Measurements from ENCODE around the gene SIGLEC12.

SIGLEC12 gene

GRCh38 chr19:51542699-51543098, 41.1 kb upstream of the SIGLEC12 start:
- no peaks in the 10 kb centered on the region for H3K4me1 ChIP-seq (ENCODE audit: control insufficient read depth, insufficient read depth, low read length)
- no peaks in the 10 kb centered on the region for H3K36me3 ChIP-seq (ENCODE audit: control insufficient read depth in 2 of 2, insufficient read depth in 2 of 2, low read length in 2 of 2)
- H3K27ac ChIP-seq (ENCODE audit: low read length) = no peak overlapping the region
- no peaks in the 10 kb centered on the region for H3K9me3 ChIP-seq (ENCODE audit: control insufficient read depth in 2 of 2, low read length in 2 of 2)
- no peak overlapping the region for H3K9ac ChIP-seq (ENCODE audit: low read length in 2 of 2)
- peaks cover 8 to 20% of the 10 kb centered on the region in 2 donors for H3K27me3 ChIP-seq (ENCODE audit: control insufficient read depth in 1 of 2, insufficient read depth in 2 of 2, low read length in 2 of 2)
- no peak overlapping the region for H3K4me3 ChIP-seq (ENCODE audit: low read length in 2 of 2)

- no peaks in the 10 kb centered on the region for H3K36me3 ChIP-seq (ENCODE audit: control insufficient read depth in 2 of 2, insufficient read depth in 2 of 2, low read length in 2 of 2)
- no peaks in the 10 kb centered on the region for H3K9me3 ChIP-seq (ENCODE audit: control insufficient read depth in 2 of 2, low read length in 2 of 2)
- H3K4me1 ChIP-seq (ENCODE audit: control insufficient read depth, insufficient read depth, low read length) = no peaks in the 10 kb centered on the region
- no peak overlapping the region for H3K4me3 ChIP-seq (ENCODE audit: low read length in 2 of 2)
- H3K9ac ChIP-seq (ENCODE audit: low read length in 2 of 2) = no peak overlapping the region
- no peak overlapping the region for H3K27ac ChIP-seq (ENCODE audit: low read length)
- H3K27me3 ChIP-seq (ENCODE audit: control insufficient read depth in 1 of 2, insufficient read depth in 2 of 2, low read length in 2 of 2) = peaks cover 9 to 25% of the 10 kb centered on the region in 2 donors
Measured at GRCh38 chr19:51541458-51542357, 40.1 kb upstream of the SIGLEC12 start.

GRCh38 chr19:51539821-51540366, 38.3 kb upstream of the SIGLEC12 start:
- H3K9me3 ChIP-seq (ENCODE audit: control insufficient read depth in 2 of 2, low read length in 2 of 2) = no peaks in the 10 kb centered on the region
- H3K4me1 ChIP-seq (ENCODE audit: control insufficient read depth, insufficient read depth, low read length) = no peaks in the 10 kb centered on the region
- no peak overlapping the region for H3K9ac ChIP-seq (ENCODE audit: low read length in 2 of 2)
- H3K4me3 ChIP-seq (ENCODE audit: low read length in 2 of 2) = no peak overlapping the region
- H3K27me3 ChIP-seq (ENCODE audit: control insufficient read depth in 1 of 2, insufficient read depth in 2 of 2, low read length in 2 of 2) = peaks cover 9 to 23% of the 10 kb centered on the region in 2 donors
- H3K27ac ChIP-seq (ENCODE audit: low read length) = no peak overlapping the region
- no peaks in the 10 kb centered on the region for H3K36me3 ChIP-seq (ENCODE audit: control insufficient read depth in 2 of 2, insufficient read depth in 2 of 2, low read length in 2 of 2)

GRCh38 chr19:51535535-51535934, 33.9 kb upstream of the SIGLEC12 start:
- Histone ChIP-seq H3K9ac (ENCODE audit: low read length in 2 of 2) (no peak overlapping the region), H3K4me3 (ENCODE audit: low read length in 2 of 2) (no peak overlapping the region), H3K9me3 (ENCODE audit: control insufficient read depth in 2 of 2, low read length in 2 of 2) (no peaks in the 10 kb centered on the region), H3K4me1 (ENCODE audit: control insufficient read depth, insufficient read depth, low read length) (no peaks in the 10 kb centered on the region), H3K27ac (ENCODE audit: low read length) (no peak overlapping the region), H3K27me3 (ENCODE audit: control insufficient read depth in 1 of 2, insufficient read depth in 2 of 2, low read length in 2 of 2) (peaks cover 12 to 13% of the 10 kb centered on the region in 2 donors), H3K36me3 (ENCODE audit: control insufficient read depth in 2 of 2, insufficient read depth in 2 of 2, low read length in 2 of 2) (no peaks in the 10 kb centered on the region)

- Histone ChIP-seq H3K36me3 (ENCODE audit: control insufficient read depth in 2 of 2, insufficient read depth in 2 of 2, low read length in 2 of 2) (no peaks in the 10 kb centered on the region), H3K4me3 (ENCODE audit: low read length in 2 of 2) (no peak within 1 kb of the TSS), H3K27me3 (ENCODE audit: control insufficient read depth in 1 of 2, insufficient read depth in 2 of 2, low read length in 2 of 2) (peaks cover 3 to 4% of the 10 kb centered on the region in 2 donors), H3K27ac (ENCODE audit: low read length) (no peak within 1 kb of the TSS), H3K9ac (ENCODE audit: low read length in 2 of 2) (no peak within 1 kb of the TSS), H3K4me1 (ENCODE audit: control insufficient read depth, insufficient read depth, low read length) (no peaks in the 10 kb centered on the region), H3K9me3 (ENCODE audit: control insufficient read depth in 2 of 2, low read length in 2 of 2) (no peaks in the 10 kb centered on the region)
Measured at GRCh38 chr19:51531349-51532315, 30.0 kb upstream of the SIGLEC12 start, which contains the start of gene SIGLEC6. SIGLEC6 (minus strand) TSS chr19:51531670; CDS start chr19:51531648, 22 bp downstream.

- H3K27me3 ChIP-seq (ENCODE audit: control insufficient read depth in 1 of 2, insufficient read depth in 2 of 2, low read length in 2 of 2) = peaks cover 3 to 4% of the 10 kb centered on the region in 2 donors
- H3K27ac ChIP-seq (ENCODE audit: low read length) = no peak overlapping the region
- no peaks in the 10 kb centered on the region for H3K9me3 ChIP-seq (ENCODE audit: control insufficient read depth in 2 of 2, low read length in 2 of 2)
Measured at GRCh38 chr19:51530616-51531015, 29.0 kb upstream of the SIGLEC12 start.

GRCh38 chr19:51529301-51529700, 27.7 kb upstream of the SIGLEC12 start:
- Histone ChIP-seq H3K4me1 (ENCODE audit: control insufficient read depth, insufficient read depth, low read length) (no peaks in the 10 kb centered on the region), H3K9me3 (ENCODE audit: control insufficient read depth in 2 of 2, low read length in 2 of 2) (no peaks in the 10 kb centered on the region), H3K36me3 (ENCODE audit: control insufficient read depth in 2 of 2, insufficient read depth in 2 of 2, low read length in 2 of 2) (no peaks in the 10 kb centered on the region), H3K4me3 (ENCODE audit: low read length in 2 of 2) (no peak overlapping the region), H3K27ac (ENCODE audit: low read length) (no peak overlapping the region), H3K9ac (ENCODE audit: low read length in 2 of 2) (no peak overlapping the region), H3K27me3 (ENCODE audit: control insufficient read depth in 1 of 2, insufficient read depth in 2 of 2, low read length in 2 of 2) (peaks cover 3 to 4% of the 10 kb centered on the region in 2 donors)

More at GRCh38 chr19:51530616-51531015, 29.0 kb upstream of the SIGLEC12 start:
- H3K4me1 ChIP-seq (ENCODE audit: control insufficient read depth, insufficient read depth, low read length) = no peaks in the 10 kb centered on the region
- no peaks in the 10 kb centered on the region for H3K36me3 ChIP-seq (ENCODE audit: control insufficient read depth in 2 of 2, insufficient read depth in 2 of 2, low read length in 2 of 2)
- no peak overlapping the region for H3K4me3 ChIP-seq (ENCODE audit: low read length in 2 of 2)
- no peak overlapping the region for H3K9ac ChIP-seq (ENCODE audit: low read length in 2 of 2)

GRCh38 chr19:51525651-51526050, 24.1 kb upstream of the SIGLEC12 start:
- H3K9ac ChIP-seq (ENCODE audit: low read length in 2 of 2) = no peak overlapping the region
- H3K4me1 ChIP-seq (ENCODE audit: control insufficient read depth, insufficient read depth, low read length) = no peaks in the 10 kb centered on the region
- H3K36me3 ChIP-seq (ENCODE audit: control insufficient read depth in 2 of 2, insufficient read depth in 2 of 2, low read length in 2 of 2) = no peaks in the 10 kb centered on the region
- no peak overlapping the region for H3K27ac ChIP-seq (ENCODE audit: low read length)
- H3K9me3 ChIP-seq (ENCODE audit: control insufficient read depth in 2 of 2, low read length in 2 of 2) = no peaks in the 10 kb centered on the region
- no peak overlapping the region for H3K4me3 ChIP-seq (ENCODE audit: low read length in 2 of 2)
- H3K27me3 ChIP-seq (ENCODE audit: control insufficient read depth in 1 of 2, insufficient read depth in 2 of 2, low read length in 2 of 2) = peaks cover 0 to 3% of the 10 kb centered on the region in 2 donors

GRCh38 chr19:51524666-51525264, 23.2 kb upstream of the SIGLEC12 start:
- no peaks in the 10 kb centered on the region for H3K9me3 ChIP-seq (ENCODE audit: control insufficient read depth in 2 of 2, low read length in 2 of 2)
- H3K27ac ChIP-seq (ENCODE audit: low read length) = no peak overlapping the region
- no peak overlapping the region for H3K4me3 ChIP-seq (ENCODE audit: low read length in 2 of 2)
- H3K36me3 ChIP-seq (ENCODE audit: control insufficient read depth in 2 of 2, insufficient read depth in 2 of 2, low read length in 2 of 2) = no peaks in the 10 kb centered on the region
- no peaks in the 10 kb centered on the region for H3K4me1 ChIP-seq (ENCODE audit: control insufficient read depth, insufficient read depth, low read length)
- no peak overlapping the region for H3K9ac ChIP-seq (ENCODE audit: low read length in 2 of 2)
- peaks cover 0 to 3% of the 10 kb centered on the region in 2 donors for H3K27me3 ChIP-seq (ENCODE audit: control insufficient read depth in 1 of 2, insufficient read depth in 2 of 2, low read length in 2 of 2)

- Histone ChIP-seq H3K36me3 (ENCODE audit: control insufficient read depth in 2 of 2, insufficient read depth in 2 of 2, low read length in 2 of 2) (no peaks in the 10 kb centered on the region), H3K4me3 (ENCODE audit: low read length in 2 of 2) (no peak overlapping the region), H3K27ac (ENCODE audit: low read length) (no peak overlapping the region), H3K27me3 (ENCODE audit: control insufficient read depth in 1 of 2, insufficient read depth in 2 of 2, low read length in 2 of 2) (no peaks in the 10 kb centered on the region), H3K9ac (ENCODE audit: low read length in 2 of 2) (no peak overlapping the region), H3K4me1 (ENCODE audit: control insufficient read depth, insufficient read depth, low read length) (no peaks in the 10 kb centered on the region), H3K9me3 (ENCODE audit: control insufficient read depth in 2 of 2, low read length in 2 of 2) (no peaks in the 10 kb centered on the region)
Measured at GRCh38 chr19:51521781-51522180, 20.2 kb upstream of the SIGLEC12 start.
